Globus pallidus (tissue), 1 donor: ENCODE measurements around the gene GLRX5.
A peak's percentile ranks its signal among the peaks of the same experiment; 100 is the strongest.
"Not testable (repeated sequence)": the region's sequence is repeated elsewhere in the genome, so short reads cannot be mapped to it uniquely, and the experiment has no call there.

Experiments
- DNase-seq: peaks from one replicate; pipeline ENCODE4 v3.0.0-alpha.2; 2015; ENCODE audit warnings: low spot score

The GLRX5 gene

GRCh38 chr14:95557291-95557690 is 22.4 kb downstream of the GLRX5 start:
- no peak for DNase-seq

GRCh38 chr14:95557832-95558231 is 23.0 kb downstream of the GLRX5 start:
- DNase-seq: no peak

GRCh38 chr14:95559203-95559602 is 24.4 kb downstream of the GLRX5 start:
- no peak for DNase-seq

GRCh38 chr14:95561001-95561412 is 26.2 kb downstream of the GLRX5 start:
- peak; percentile 59 for DNase-seq

- no peak for DNase-seq
Observed at GRCh38 chr14:95562892-95563685, 28.2 kb downstream of the GLRX5 start.

GRCh38 chr14:95564060-95564459 is 29.2 kb downstream of the GLRX5 start:
- no peak for DNase-seq

GRCh38 chr14:95569440-95569839 is 34.6 kb downstream of the GLRX5 start:
- no peak for DNase-seq

GRCh38 chr14:95573313-95573712 is 38.5 kb downstream of the GLRX5 start:
- DNase-seq: no peak

- DNase-seq: no peak
Observed at GRCh38 chr14:95575840-95576473, 41.1 kb downstream of the GLRX5 start.

GRCh38 chr14:95577067-95577800 is 42.4 kb downstream of the GLRX5 start:
- no peak for DNase-seq

- DNase-seq: no peak
Observed at GRCh38 chr14:95577870-95578269, 43.0 kb downstream of the GLRX5 start.

GRCh38 chr14:95583836-95584617 is 49.2 kb downstream of the GLRX5 start:
- not testable (repeated sequence) for DNase-seq

GRCh38 chr14:95585953-95586620 is 51.2 kb downstream of the GLRX5 start:
- no peak for DNase-seq

GRCh38 chr14:95591182-95591581 is 56.3 kb downstream of the GLRX5 start:
- DNase-seq: not testable (repeated sequence)
